Activated CD8-positive, alpha-beta T cell treated with anti-CD3 and anti-CD28 coated beads for 36 hours (primary cell): Measurements from ENCODE around the gene MCM3AP. TPM values are rescaled to one million over a fixed set of nuclear protein-coding genes. Genes with fewer than 3 reads are reported as not detected.

Experiments used
- ATAC-seq: fragments of 200-7000 bp; cut with Tn5 transposase; one replicate; pipeline ENCODE4 v1.10.0; 2021; ENCODE audit warnings: mild to moderate bottlenecking, moderate library complexity
- CTCF ChIA-PET: fragments of 350-600 bp; sonication (Branson Sonifier 250); formaldehyde crosslinking; loops from one replicate; lab custom pipeline; 2021; ENCODE audit warnings: antibody characterized with exemption; lab: Charles Lee
- POLR2A ChIA-PET: fragments of 350-600 bp; sonication (Branson Sonifier 250); formaldehyde crosslinking; loops from one replicate; lab custom pipeline; 2021; ENCODE audit warnings: antibody characterized with exemption; lab: Charles Lee
- DNase-seq: peaks from one replicate; pipeline ENCODE4 v3.0.0-alpha.2; 2020
- H3K27ac Mint-ChIP-seq: one replicate; pipeline ENCODE4 v1.8.0; 2021; ENCODE audit warnings: mild to moderate bottlenecking, mixed read lengths
- H3K27me3 Mint-ChIP-seq: one replicate; pipeline ENCODE4 v1.8.0; 2021; ENCODE audit warnings: mixed read lengths
- H3K36me3 Mint-ChIP-seq: one replicate; pipeline ENCODE4 v1.8.0; 2021; ENCODE audit warnings: low read depth, mixed read lengths
- H3K4me1 Mint-ChIP-seq: one replicate; pipeline ENCODE4 v1.8.0; 2021; ENCODE audit warnings: low read depth, mixed read lengths
- H3K4me3 Mint-ChIP-seq: one replicate; pipeline ENCODE4 v1.8.0; 2021; ENCODE audit warnings: mild to moderate bottlenecking, moderate library complexity, mixed read lengths
- H3K9me3 Mint-ChIP-seq: one replicate; pipeline ENCODE4 v1.8.0; 2021; ENCODE audit warnings: mixed read lengths
- intact Hi-C: fragments of 100-400 bp; cut with micrococcal nuclease; formaldehyde crosslinking; loops from one replicate; pipeline ENCODE4 v1.10.0; 2022
- total RNA-seq, 2 experiments: library from RNA; stranded (reverse); gene quantifications; one replicate each; pipeline ENCODE4 v1.2.3, GENCODE V29; 2021
- TF ChIP-seq, protein P1 (sequence below): fragments of 200-600 bp; IDR thresholded peaks from one replicate; pipeline ENCODE4 v1.8.0; 2022; ENCODE audit warnings: antibody characterized with exemption, mild to moderate bottlenecking

The MCM3AP gene
- total RNA-seq, 2 experiments from 2014 or later: 108 to 112 TPM

DNA sequence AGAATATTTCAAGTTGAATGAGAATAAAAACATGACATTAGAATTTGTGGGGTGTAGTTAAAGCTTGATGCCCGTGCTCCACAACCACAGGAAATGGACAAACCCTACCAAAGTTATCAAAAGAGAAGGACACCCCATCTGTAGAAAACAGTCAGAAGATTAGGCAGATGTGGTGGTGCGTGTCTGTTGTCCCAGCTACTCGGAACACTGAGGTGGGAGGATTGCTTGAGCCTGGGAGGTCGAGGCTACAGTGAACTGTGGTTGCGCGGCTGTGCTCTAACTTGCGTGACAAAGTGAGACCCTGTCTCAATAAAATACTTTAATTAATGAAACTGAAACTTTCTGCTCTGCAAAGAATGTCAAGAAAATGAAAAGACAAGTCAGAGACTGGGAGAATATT lies 99.7 kb downstream of the MCM3AP start:
- Mint-ChIP-seq H3K27me3 (no peaks in the 10 kb centered on the region), H3K4me3 (peak overlapping the region; percentile 77), H3K27ac (peak overlapping the region; percentile 38), H3K36me3 (no peaks in the 10 kb centered on the region), H3K4me1 (peaks cover 18% of the 10 kb centered on the region), H3K9me3 (no peaks in the 10 kb centered on the region)
- ChIA-PET CTCF (interaction anchor here (1.0 kb wide), 1 partner anchor 215 kb away, joined by 3 read pairs; no protein-coding TSS in a partner anchor), POLR2A (no interaction called here)
- intact Hi-C loops: no loop called here
- TF ChIP-seq, protein P1, sequence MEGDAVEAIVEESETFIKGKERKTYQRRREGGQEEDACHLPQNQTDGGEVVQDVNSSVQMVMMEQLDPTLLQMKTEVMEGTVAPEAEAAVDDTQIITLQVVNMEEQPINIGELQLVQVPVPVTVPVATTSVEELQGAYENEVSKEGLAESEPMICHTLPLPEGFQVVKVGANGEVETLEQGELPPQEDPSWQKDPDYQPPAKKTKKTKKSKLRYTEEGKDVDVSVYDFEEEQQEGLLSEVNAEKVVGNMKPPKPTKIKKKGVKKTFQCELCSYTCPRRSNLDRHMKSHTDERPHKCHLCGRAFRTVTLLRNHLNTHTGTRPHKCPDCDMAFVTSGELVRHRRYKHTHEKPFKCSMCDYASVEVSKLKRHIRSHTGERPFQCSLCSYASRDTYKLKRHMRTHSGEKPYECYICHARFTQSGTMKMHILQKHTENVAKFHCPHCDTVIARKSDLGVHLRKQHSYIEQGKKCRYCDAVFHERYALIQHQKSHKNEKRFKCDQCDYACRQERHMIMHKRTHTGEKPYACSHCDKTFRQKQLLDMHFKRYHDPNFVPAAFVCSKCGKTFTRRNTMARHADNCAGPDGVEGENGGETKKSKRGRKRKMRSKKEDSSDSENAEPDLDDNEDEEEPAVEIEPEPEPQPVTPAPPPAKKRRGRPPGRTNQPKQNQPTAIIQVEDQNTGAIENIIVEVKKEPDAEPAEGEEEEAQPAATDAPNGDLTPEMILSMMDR: no peak
- no peak for ATAC-seq
- DNase-seq: no peak

Other genes with a start within 250 kb of the MCM3AP start
- 10 to 100 TPM; 25.0 to 25.3 TPM for gene COL6A2, start 187.5 kb downstream of the MCM3AP start, total RNA-seq
- under 1 TPM; 0.52 to 0.85 TPM for gene FTCD, start 130.0 kb downstream of the MCM3AP start, total RNA-seq
- 10 to 100 TPM; 23.2 to 24.2 TPM for gene SPATC1L, start 101.2 kb downstream of the MCM3AP start, total RNA-seq
- gene LSS, start 56.8 kb downstream of the MCM3AP start, total RNA-seq: 10 to 100 TPM; 20.3 to 20.4 TPM
- gene YBEY, start 731 bp upstream of the MCM3AP start, total RNA-seq: 10 to 100 TPM; 14.9 to 16.2 TPM
- 10 to 100 TPM; 23.9 to 25.2 TPM for gene C21orf58, start 38.3 kb upstream of the MCM3AP start, total RNA-seq
- 10 to 100 TPM; 46.2 to 46.6 TPM for gene PCNT, start 38.5 kb upstream of the MCM3AP start, total RNA-seq
- 10 to 100 TPM; 30.9 to 34.1 TPM for gene DIP2A, start 173.3 kb upstream of the MCM3AP start, total RNA-seq